Measurements from ENCODE around the gene TOP3A. TPM values are rescaled to one million over a fixed set of nuclear protein-coding genes. Genes with fewer than 3 reads are reported as not detected.

TOP3A gene
- total RNA-seq, 1 experiment from 2014 or later: 16.3 TPM

DNA sequence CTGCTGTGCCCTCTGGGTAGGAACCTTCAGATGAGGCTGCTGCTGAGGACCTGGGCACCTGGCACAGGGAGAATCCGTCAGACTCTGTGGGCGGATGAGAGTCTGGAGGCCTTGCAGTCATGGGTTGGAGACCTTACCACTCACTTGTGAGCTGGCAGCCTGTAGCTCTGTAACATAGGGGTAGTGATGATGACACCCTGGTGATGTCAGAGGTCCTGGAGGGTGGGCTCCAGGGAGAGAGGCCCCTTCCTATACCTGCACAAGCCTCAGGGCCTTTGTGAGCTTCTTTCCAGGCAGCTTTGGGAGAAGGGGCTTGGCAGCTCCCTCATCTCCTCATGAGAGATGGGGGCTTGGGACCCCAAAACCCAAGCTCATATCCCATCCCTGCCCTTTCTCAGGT lies 52.7 kb downstream of the TOP3A start:
- Histone ChIP-seq H3K9me3 (no peaks in the 10 kb centered on the region), H3K36me3 (no peaks in the 10 kb centered on the region; the same call in none of the 2 replicates), H3K4me3 (no peak overlapping the region), H3K27me3 (no peaks in the 10 kb centered on the region)
- no peak for DNase-seq

- Histone ChIP-seq H3K4me3 (peak overlapping the region; percentile 75), H3K9me3 (no peaks in the 10 kb centered on the region), H3K36me3 (no peaks in the 10 kb centered on the region; the same call in none of the 2 replicates), H3K27me3 (no peaks in the 10 kb centered on the region)
- DNase-seq: no peak
Measured at GRCh38 chr17:18261659-18262058, 53.1 kb downstream of the TOP3A start.

GRCh38 chr17:18261146-18261515 lies 53.7 kb downstream of the TOP3A start:
- H3K27me3 ChIP-seq: no peaks in the 10 kb centered on the region
- no peaks in the 10 kb centered on the region for H3K9me3 ChIP-seq
- no peaks in the 10 kb centered on the region; the same call in none of the 2 replicates for H3K36me3 ChIP-seq
- DNase-seq: peak; percentile 73
- H3K4me3 ChIP-seq: peak overlapping the region; percentile 75

DNA sequence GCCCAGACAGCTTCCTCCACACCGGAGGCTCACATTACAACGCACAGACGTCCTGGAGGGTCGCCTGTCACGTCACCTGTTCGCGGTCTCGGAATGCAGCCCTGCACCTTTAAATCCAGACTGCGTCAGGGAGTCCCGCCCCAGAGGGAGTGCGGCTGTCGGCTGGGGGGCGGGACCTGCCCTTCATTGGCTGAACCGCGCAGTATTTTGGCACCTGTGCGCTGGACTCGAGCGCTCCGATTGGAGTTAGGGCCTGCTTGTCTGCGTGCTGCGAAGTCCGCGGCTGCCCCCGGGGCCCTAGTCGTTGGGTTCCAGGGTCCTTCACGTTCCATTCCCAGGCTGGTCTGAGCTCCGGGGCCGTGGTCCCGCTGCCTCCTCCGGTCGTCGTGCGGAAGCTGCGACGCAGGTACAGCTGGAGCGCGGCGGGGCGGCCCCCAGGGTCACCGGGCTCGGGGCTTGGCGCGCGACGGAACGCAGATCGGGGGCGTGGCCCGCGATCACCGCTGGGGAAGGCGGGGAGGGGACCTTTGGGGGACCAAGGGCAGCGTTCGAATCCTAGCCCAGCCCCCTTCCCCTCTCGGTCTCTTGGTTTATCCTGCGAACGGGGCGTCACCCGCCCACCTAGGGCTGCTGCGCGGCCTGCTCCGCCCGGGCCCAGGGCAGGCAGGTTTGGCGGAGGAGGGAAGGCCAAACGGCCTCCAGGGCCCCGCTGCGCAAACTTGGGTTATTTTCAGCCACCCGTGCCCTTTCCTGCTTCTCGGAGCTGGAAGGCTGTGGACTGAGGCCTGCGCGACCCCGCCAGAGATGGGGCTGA lies 54.3 kb downstream of the TOP3A start, which contains the start of gene MIEF2:
Gene MIEF2, plus strand, starts transcription at position 331 of the 814 bp plus-strand sequence. CDS start 2,059 bp downstream, outside the sequence.
- H3K9me3 ChIP-seq: no peaks in the 10 kb centered on the region
- H3K27me3 ChIP-seq: no peaks in the 10 kb centered on the region
- peak; percentile 91 for DNase-seq
- H3K36me3 ChIP-seq: peaks cover 3% of the 10 kb centered on the region
- peak within 1 kb of the TSS; percentile 75 for H3K4me3 ChIP-seq

DNA sequence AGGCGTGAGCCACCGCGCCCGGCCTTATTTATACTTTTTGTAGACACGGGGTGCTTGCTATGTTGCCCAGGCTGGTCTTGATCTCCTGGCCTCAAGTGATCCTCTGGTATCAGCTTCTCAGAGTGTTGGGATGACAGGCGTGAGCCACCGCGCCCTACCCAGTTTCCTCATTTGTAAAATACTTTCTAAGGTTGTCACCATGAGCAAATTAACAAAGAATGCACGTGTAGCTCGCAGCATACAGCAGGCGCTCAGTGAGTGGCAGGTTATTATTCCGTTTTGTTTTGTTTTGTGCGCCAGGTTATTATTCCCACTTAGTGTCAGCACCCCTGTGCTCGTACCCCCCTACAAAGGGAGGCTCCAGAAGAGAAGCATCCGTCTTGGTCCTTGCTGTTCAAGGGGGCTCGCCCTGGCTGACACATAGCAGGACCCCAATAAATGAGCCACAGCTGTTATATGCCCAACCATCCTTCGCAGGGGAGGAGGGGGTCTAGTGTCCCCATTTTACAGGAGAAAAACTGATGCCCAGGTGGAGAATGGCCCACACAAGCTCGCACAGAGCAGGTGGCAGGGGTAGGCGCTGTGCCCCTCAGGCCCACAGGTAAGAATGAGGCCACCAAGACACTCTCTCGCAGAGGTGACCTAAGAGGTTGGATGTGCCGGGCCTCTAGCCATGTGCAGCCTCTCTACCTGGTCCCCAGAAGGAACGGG lies 55.0 kb downstream of the TOP3A start:
- H3K4me3 ChIP-seq: peak overlapping the region; percentile 75
- no peaks in the 10 kb centered on the region for H3K27me3 ChIP-seq
- DNase-seq: peak; percentile 21
- peaks cover 3% of the 10 kb centered on the region for H3K36me3 ChIP-seq
- H3K9me3 ChIP-seq: no peaks in the 10 kb centered on the region

- H3K4me3 ChIP-seq: peak within 1 kb of the TSS; percentile 85
- H3K27me3 ChIP-seq: no peaks in the 10 kb centered on the region
- peak; percentile 22 for DNase-seq
- H3K9me3 ChIP-seq: no peaks in the 10 kb centered on the region
- H3K36me3 ChIP-seq: peaks cover 3% of the 10 kb centered on the region
Measured at GRCh38 chr17:18258356-18259038, 56.3 kb downstream of the TOP3A start, which contains the start of gene FLII. TSS of gene FLII (minus strand) at chr17:18258738. CDS start at chr17:18258690, 48 bp downstream.

DNA sequence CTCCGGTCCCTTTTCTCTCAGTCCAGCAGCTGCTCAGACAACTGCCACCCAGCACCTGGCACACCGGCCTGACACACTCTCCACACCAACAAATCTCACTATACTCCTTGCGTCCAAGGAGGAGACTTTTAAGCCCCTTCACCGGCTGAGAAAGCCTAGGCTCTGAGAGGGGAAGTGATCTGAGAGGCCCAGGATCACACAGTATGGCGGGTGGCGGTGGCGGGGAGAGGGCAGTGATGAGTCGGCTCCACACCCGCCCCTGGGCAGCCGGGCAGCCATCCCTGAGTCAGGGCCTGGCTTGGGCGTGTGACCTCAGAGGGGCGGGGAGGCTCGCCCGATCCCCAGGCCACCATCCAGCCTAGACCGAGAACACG lies 56.8 kb downstream of the TOP3A start:
- Histone ChIP-seq H3K36me3 (peaks cover 3% of the 10 kb centered on the region), H3K4me3 (peak overlapping the region; percentile 85), H3K27me3 (no peaks in the 10 kb centered on the region), H3K9me3 (no peaks in the 10 kb centered on the region)
- peak; percentile 90 for DNase-seq

DNA sequence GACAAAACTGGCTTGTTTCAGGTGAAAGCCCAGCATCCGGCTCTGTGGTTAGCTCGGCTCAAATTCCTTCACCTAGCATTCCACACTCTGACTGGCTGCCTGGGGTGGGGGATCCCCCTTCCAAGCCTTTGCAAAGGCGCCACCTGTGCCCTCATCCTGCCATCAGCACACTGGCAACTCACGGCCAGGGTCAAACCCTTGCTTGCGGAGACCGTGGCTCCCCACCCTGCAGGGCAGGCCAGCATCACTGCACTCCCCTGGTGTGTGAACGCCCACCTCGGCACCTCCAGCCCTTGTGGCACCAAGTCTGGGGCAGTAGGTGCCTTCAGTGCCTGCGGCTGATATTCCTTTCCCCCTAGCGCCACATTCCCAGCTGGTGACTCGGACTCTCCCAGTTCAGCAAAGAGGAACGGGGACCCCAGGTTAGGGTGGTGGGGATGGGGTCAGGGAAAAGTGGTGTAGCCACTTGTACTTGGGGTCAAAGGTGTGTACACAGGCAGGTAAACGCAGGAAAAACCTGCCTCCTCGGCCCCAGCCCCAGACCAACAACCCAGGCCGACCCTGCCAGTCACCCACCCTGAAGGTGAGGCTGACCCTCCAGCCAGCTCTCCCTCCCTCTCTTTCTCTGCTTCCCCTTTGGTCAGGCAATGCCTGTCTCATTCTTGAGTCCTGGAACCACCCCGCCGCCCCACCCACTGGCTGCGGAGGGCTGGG lies 57.4 kb downstream of the TOP3A start:
- Histone ChIP-seq H3K4me3 (peak overlapping the region; percentile 85), H3K27me3 (no peaks in the 10 kb centered on the region), H3K9me3 (no peaks in the 10 kb centered on the region), H3K36me3 (peaks cover 3% of the 10 kb centered on the region)
- DNase-seq: peak; percentile 65

DNA sequence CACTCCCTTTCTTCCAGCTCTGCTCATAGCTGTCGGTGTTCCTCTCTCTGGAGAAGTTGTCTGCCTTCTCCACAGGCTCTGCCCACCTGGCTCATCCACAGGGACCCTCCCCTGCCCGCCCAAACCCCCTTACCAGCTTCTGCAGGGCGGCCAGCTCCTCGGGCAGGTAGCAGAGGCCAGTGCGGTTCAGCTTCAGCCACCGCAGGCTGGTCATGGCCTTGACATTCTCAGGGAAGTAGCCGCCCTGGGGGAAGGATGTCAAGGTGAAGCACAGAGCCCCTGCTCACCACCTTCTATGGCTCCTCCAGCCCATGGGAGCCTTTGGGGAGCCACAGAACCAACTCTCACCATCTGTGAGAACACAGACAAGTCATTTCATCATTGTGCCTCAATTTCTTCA lies 58.0 kb downstream of the TOP3A start:
- Histone ChIP-seq H3K27me3 (no peaks in the 10 kb centered on the region), H3K4me3 (no peak overlapping the region), H3K36me3 (peaks cover 5% of the 10 kb centered on the region), H3K9me3 (no peaks in the 10 kb centered on the region)
- DNase-seq: no peak

- DNase-seq: no peak
- Histone ChIP-seq H3K4me3 (no peak overlapping the region), H3K36me3 (peaks cover 5% of the 10 kb centered on the region)
Measured at GRCh38 chr17:18256351-18256750, 58.4 kb downstream of the TOP3A start.

DNA sequence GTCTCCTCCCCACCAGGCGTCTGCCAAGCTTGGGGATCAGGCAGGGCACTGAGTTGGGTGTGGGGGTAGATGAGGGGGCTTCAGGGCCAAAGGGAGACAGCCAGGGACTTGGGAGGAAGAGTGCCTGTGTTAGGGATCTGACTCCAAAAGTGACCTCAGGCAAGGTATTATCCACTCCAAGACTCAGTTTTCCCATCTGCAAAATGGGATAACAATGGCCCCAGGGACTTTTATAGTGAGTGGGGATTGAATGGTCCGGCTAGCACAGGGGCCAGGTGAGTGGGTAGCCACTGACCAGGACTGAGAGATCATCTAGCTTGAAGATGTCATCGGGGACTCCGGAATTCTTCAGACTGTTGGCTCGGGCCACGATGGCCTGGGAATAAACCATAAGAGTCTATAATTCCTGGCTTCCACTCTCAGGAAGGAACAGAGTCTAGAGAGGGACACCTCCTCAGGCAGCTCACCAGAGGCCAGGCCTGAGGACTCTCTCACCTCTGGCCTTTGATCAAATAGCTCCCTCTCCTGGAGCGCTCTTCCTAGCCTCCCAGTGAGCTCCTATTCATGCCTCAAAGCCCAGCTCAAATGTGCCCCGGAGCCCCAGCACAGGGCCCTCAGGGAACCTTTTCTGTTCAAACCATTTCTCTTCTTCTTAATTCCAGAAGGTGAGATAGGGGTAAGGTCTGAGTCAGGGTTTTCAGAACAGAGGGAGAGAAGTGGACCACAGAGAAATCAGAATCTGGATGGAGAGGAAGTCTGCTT lies 59.7 kb downstream of the TOP3A start:
- Histone ChIP-seq H3K27me3 (no peaks in the 10 kb centered on the region), H3K4me3 (no peak overlapping the region), H3K36me3 (peaks cover 5% of the 10 kb centered on the region), H3K9me3 (no peaks in the 10 kb centered on the region)
- no peak for DNase-seq

More at GRCh38 chr17:18256351-18256750, 58.4 kb downstream of the TOP3A start:
- Histone ChIP-seq H3K9me3 (no peaks in the 10 kb centered on the region), H3K27me3 (no peaks in the 10 kb centered on the region)

DNA sequence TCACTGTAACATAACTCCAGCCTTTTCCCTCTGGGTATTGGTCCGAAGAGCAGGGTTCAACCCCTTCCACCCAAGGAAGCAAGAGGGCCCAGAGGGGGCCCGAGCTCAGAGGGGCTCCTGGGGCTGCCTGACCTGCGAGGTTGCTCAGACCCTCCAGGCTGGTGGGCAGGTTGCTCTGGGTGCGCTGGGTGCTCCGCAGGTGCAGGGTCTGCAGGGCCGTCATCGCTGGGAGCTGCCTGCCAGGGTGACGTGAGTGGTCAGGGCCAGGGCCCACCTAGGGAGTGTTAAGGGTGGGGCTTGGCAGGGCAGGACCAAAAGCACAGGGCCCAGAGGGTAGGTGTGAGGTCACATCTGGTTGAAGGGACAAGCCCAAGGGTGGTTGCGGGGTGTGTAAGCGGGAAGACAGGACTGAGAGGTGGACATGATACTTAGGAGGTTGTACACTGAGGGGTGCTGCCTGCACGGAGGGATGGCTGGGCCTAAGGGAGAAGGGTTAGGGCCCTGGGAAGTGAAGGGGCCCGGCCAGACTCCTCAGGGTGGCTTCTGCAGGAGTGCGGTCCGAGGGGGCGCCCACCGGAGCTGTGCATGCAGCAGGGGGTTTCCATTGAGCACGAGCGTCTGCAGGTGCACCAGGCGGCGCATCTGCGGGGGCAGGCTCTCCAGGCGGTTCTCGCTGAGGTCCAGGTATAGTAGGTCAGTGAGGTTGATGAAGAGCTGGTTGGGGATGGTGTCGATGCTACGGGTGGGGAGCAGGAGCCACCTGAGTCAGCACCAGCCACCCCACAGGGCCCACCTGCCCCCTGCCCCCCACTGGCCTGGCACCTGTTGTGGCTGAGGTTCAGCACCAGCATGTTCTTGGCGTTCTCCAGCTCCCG lies 60.6 kb downstream of the TOP3A start:
- H3K36me3 ChIP-seq: peaks cover 5% of the 10 kb centered on the region
- H3K4me3 ChIP-seq: no peak overlapping the region
- H3K9me3 ChIP-seq: no peaks in the 10 kb centered on the region
- DNase-seq: no peak
- no peaks in the 10 kb centered on the region for H3K27me3 ChIP-seq

GRCh38 chr17:18253187-18253884 lies 61.5 kb downstream of the TOP3A start:
- Histone ChIP-seq H3K36me3 (peaks cover 5% of the 10 kb centered on the region), H3K4me3 (no peak overlapping the region), H3K9me3 (no peaks in the 10 kb centered on the region), H3K27me3 (no peaks in the 10 kb centered on the region)
- no peak for DNase-seq

DNA sequence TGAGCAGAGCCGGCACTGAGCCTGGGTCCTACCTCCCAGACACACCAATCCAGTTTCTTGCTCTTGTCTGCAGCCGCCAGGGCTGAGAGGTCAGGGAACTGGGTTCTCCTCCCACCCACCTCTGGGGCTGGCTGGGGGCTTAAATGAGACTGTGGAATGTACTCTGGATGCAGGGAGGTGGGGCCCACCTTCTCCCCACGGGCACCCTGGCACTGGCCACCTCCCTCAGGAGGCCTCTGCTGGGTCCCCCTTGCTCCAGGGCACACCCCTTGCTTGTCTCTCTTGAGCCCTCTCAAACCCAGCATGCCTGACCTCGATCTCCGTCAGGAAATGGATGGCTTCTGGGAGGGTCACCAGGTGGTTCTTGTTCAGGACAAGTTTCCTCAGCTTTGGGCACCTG lies 62.6 kb downstream of the TOP3A start:
- peaks cover 10% of the 10 kb centered on the region for H3K36me3 ChIP-seq
- no peak for DNase-seq
- no peaks in the 10 kb centered on the region for H3K27me3 ChIP-seq
- H3K4me3 ChIP-seq: no peak overlapping the region
- no peaks in the 10 kb centered on the region for H3K9me3 ChIP-seq

Data from MG63 (cell line).